ENCODE data around the gene TOMT.
"Not testable (repeated sequence)": the region's sequence is repeated elsewhere in the genome, so short reads cannot be mapped to it uniquely, and the experiment has no call there.

- TF ChIP-seq TAF1 (IDR thresholded peaks at IDR 0.05; ENCODE audit: low read depth, low read length); POLR2A (IDR thresholded peaks at IDR 0.05; ENCODE audit: low read depth, low read length); POLR2AphosphoS5 (IDR thresholded peaks at IDR 0.05; ENCODE audit: low read depth, low read length); PAX5 (IDR thresholded peaks at IDR 0.05; ENCODE audit: insufficient read depth, low read length, severe bottlenecking); SPI1 (IDR thresholded peaks at IDR 0.05; ENCODE audit: low read depth, low read length); POU2F2 (IDR thresholded peaks at IDR 0.05; ENCODE audit: low read depth, low read length): not testable (repeated sequence)
These were observed 48.1 kb downstream of the TOMT start for GRCh38 chr11:72153874-72154273.
